LNCaP clone FGC (cell line): ENCODE measurements around the gene GRIA3.

Experiments used
- DNase-seq: peaks from one replicate; pipeline ENCODE4 v3.0.0-alpha.2; 2011; ENCODE audit warnings: low read depth
- H3K4me3 ChIP-seq: 2 replicates; pipeline ENCODE4 v1.5.1; 2011; ENCODE audit warnings: mild to moderate bottlenecking, low read depth, low read length, control low read depth
- TF ChIP-seq, protein P1 (sequence below): IDR thresholded peaks from 2 replicates; pipeline ENCODE4 v1.5.1; 2012; ENCODE audit warnings: mild to moderate bottlenecking; ENCODE audit not compliant: control insufficient read depth, insufficient read depth; ENCODE audit errors: extremely low read depth

The GRIA3 gene

DNA sequence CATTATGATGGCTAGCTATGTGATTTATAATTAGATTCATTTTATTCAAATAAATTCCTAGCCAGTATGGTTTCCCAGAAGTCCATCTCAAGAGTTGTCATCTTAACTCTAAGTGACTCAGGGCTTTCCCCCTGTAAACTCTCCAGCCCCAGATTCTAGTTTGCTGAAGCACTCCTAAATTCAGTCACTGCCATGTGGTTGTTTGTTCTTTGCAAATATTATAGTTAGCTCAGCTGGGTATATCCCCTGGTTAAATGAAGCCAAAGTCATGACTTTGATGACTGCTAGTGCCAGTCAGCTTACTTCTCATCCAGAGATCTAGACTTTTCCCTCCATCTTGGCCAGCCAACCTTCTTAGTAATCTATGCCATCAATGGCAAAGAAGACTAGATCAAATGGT is 126.0 kb downstream of the GRIA3 start:
- peak; percentile 80 for DNase-seq
- TF ChIP-seq, protein P1, sequence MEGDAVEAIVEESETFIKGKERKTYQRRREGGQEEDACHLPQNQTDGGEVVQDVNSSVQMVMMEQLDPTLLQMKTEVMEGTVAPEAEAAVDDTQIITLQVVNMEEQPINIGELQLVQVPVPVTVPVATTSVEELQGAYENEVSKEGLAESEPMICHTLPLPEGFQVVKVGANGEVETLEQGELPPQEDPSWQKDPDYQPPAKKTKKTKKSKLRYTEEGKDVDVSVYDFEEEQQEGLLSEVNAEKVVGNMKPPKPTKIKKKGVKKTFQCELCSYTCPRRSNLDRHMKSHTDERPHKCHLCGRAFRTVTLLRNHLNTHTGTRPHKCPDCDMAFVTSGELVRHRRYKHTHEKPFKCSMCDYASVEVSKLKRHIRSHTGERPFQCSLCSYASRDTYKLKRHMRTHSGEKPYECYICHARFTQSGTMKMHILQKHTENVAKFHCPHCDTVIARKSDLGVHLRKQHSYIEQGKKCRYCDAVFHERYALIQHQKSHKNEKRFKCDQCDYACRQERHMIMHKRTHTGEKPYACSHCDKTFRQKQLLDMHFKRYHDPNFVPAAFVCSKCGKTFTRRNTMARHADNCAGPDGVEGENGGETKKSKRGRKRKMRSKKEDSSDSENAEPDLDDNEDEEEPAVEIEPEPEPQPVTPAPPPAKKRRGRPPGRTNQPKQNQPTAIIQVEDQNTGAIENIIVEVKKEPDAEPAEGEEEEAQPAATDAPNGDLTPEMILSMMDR: no peak
- no peak overlapping the region for H3K4me3 ChIP-seq

DNA sequence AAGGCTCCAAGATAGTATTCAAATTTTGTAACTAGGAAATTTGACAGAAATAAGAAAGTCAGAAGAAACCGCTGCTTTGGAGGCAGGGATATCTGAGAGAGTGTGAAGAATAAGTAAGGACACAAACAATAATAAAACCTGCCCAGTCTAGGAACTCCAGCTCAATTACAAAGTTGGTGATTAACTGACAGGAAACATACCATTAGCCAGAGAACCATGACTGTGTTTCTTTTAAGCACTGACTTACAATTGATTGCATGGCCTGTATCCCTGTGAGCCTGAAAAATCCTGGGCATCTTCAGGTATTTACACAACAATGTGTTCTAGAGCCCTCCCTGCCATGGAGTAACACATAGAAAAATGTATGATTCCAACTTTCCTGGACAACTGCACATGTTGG is 127.4 kb downstream of the GRIA3 start:
- H3K4me3 ChIP-seq: no peak overlapping the region
- TF ChIP-seq, protein P1: no peak
- no peak for DNase-seq

DNA sequence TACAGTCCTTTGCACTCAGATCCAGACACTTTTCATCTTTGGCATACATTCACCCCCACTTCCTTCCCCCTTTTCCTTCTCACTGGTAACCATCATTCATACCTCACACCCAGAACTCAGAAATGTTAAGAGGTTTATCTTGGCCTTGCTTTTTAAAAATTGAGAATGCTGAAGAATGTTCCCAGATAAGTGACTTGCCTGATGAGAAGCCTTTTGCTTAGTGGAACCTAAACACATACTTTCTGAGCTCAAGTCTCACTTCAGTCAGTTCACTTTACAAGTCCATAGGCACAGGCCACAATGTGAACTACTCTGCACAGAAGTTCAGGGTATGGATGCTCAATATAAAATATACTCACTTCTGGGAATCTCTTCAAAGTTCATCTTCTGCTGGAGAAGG is 129.4 kb downstream of the GRIA3 start:
- no peak overlapping the region for H3K4me3 ChIP-seq
- DNase-seq: no peak
- TF ChIP-seq, protein P1: no peak

DNA sequence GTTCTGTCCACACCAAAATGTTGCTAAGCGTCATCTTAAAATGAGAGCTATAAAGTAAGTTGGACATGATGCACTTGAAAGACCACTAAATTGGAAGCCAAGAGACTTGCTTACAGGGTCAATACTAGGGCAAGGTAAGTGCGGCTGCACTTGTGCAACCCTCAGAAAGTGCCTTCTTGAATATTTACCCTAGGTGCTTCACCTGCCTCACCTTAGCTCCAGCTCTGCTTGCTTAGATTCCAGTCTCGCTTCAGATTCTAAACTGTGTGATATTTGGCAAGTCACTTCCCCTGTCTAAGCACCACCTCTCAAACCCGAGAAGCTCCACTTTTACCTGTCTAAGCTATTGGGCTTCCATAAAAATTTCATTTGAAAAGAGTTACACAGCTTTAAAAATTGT is 136.5 kb downstream of the GRIA3 start:
- TF ChIP-seq, protein P1: no peak
- H3K4me3 ChIP-seq: no peak overlapping the region
- no peak for DNase-seq

DNA sequence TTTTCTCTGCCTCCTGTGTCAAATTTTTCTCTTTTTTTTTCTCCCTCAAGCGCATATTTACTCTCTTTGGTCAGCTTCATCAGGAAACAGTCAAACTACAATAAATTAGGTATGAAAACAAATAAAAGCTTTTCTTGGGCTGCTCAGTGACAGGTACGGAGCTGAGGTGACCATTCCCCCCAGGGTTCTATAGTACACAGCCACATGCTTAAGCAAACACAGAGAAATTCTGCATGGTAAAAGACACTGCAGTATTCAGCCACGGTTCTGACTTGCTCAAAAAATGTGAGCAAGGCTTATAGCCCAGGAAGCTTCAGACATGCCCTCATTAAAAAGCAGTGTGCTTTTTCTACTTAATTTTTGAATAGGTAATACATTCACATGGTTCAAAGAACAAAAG is 138.5 kb downstream of the GRIA3 start:
- TF ChIP-seq, protein P1: no peak
- H3K4me3 ChIP-seq: no peak overlapping the region
- DNase-seq: no peak

DNA sequence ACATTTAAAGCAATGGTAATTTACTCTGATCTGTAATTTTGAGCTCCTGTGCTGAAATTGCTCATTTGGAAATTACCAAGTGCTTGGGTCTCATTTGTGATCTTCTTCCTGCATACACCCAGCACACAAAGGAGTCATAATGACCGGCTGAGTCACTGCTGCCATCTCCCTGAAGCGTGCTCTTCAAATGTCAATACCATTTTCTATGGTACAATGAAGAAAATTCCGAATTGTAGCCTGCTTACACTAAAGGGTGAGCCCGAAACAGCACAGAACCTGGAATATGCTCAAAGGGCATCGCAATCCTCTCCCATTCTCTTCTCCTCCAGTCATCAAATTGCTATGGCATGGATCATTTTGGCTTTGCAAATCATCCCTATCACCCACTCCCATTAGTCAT is 140.5 kb downstream of the GRIA3 start:
- no peak for DNase-seq
- TF ChIP-seq, protein P1: no peak
- H3K4me3 ChIP-seq: no peak overlapping the region

DNA sequence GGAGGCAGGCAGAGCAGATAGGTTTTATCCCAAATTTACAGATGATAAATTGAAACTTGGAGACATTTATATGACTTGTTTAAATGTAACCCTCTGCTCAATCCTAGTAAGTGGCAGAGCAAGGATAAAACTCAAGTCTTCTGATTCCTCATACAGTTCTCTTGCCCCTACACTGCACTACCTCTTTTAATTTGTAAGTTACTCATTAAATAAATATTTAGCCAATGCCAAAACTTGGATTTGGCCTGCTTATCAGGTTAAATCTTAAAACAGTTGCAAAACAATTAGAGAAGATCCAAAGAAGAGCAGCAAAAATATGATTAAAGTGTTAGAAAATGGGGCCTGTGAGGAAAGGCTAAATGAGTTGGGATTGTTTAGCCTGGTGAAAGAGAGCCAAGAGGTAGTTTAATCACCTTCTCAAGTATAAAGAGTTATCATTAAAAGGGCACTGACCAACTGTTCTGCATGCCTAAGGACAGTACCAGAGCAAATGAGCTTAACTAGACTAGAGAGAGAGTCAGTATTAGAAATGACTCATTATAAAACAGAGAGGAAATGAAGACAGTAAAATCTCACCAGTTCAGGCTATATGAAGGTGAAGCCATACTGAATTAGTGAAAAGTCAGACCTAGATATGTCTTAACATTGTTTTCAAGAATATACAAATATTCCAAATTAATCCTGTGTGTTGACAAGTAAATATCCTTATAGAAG is 146.3 kb downstream of the GRIA3 start:
- no peak for DNase-seq
- TF ChIP-seq, protein P1: no peak
- H3K4me3 ChIP-seq: no peak overlapping the region
